ENCODE measurements around the gene CSF1R.

- TF ChIP-seq EZH2 (IDR thresholded peaks at IDR 0.05; ENCODE audit: borderline replicate concordance, insufficient read depth, low read length, poor library complexity, severe bottlenecking) (no peak), CTCF (IDR thresholded peaks at IDR 0.05; ENCODE audit: poor library complexity, severe bottlenecking) (no peak), EP300 (conservative IDR thresholded peaks at IDR 0.05; ENCODE audit: poor library complexity, severe bottlenecking) (no peak), TAF1 (IDR thresholded peaks at IDR 0.05; ENCODE audit: low read depth) (no peak)
Observed at GRCh38 chr5:150132740-150133139, 46.4 kb upstream of the CSF1R start.

Data from neural cell (in vitro differentiated cells).